Stimulated activated CD4-positive, alpha-beta T cell treated with anti-CD3 and anti-CD28 coated beads, TNF-alpha, amount 100 ng/mL, for 48 hours (primary cell): ENCODE results near the gene DLX3.
"Not testable (repeated sequence)": the region's sequence is repeated elsewhere in the genome, so short reads cannot be mapped to it uniquely, and the experiment has no call there.

ENCODE experiments used
- DNase-seq, 3 donors: peaks; one replicate each; pipeline ENCODE4 v3.0.0-alpha.2; 2020; ENCODE audit warnings: low read depth in 3 of 3

The DLX3 gene

GRCh38 chr17:49995055-49995738 is at the start of gene DLX3:
Gene DLX3, minus strand, starts transcription at chr17:49995224. Its CDS starts 226 bp downstream, at chr17:49994998.
- DNase-seq, result peak in 1 of 3 donors; percentile 27

GRCh38 chr17:50044483-50044882 is 49.5 kb upstream of the DLX3 start:
- DNase-seq, result no peak

- no peak for DNase-seq
Observed at GRCh38 chr17:50043290-50044148, 48.5 kb upstream of the DLX3 start.

GRCh38 chr17:50042211-50042610 is 47.2 kb upstream of the DLX3 start:
- no peak for DNase-seq

GRCh38 chr17:50040496-50040895 is 45.5 kb upstream of the DLX3 start:
- DNase-seq, result not testable (repeated sequence)

- DNase-seq, result no peak
Observed at GRCh38 chr17:50039058-50039457, 44.0 kb upstream of the DLX3 start.

- DNase-seq, result no peak
Observed at GRCh38 chr17:50037321-50038107, 42.5 kb upstream of the DLX3 start.

GRCh38 chr17:50036455-50037261 is 41.6 kb upstream of the DLX3 start:
- no peak for DNase-seq

- DNase-seq, result no peak
Observed at GRCh38 chr17:50035945-50036344, 40.9 kb upstream of the DLX3 start.

GRCh38 chr17:50035421-50035879 is 40.4 kb upstream of the DLX3 start:
- no peak for DNase-seq

GRCh38 chr17:50034498-50035364 is 39.7 kb upstream of the DLX3 start:
- DNase-seq, result no peak

GRCh38 chr17:50033316-50033715 is 38.3 kb upstream of the DLX3 start:
- no peak for DNase-seq

- no peak for DNase-seq
Observed at GRCh38 chr17:50029185-50029584, 34.2 kb upstream of the DLX3 start.

- no peak for DNase-seq
Observed at GRCh38 chr17:50028736-50029120, 33.7 kb upstream of the DLX3 start.

- DNase-seq, result no peak
Observed at GRCh38 chr17:50027881-50028735, 33.1 kb upstream of the DLX3 start.

- DNase-seq, result no peak
Observed at GRCh38 chr17:50027172-50027880, 32.3 kb upstream of the DLX3 start.

- DNase-seq, result peak; percentile 53 to 71 (median 68)
Observed at GRCh38 chr17:50026837-50027171, 31.8 kb upstream of the DLX3 start.

- no peak for DNase-seq
Observed at GRCh38 chr17:50026046-50026675, 31.1 kb upstream of the DLX3 start.
